ES-I3 (cell line): ENCODE data around the gene COPA.

Source experiments
- H3K36me3 ChIP-seq: 2 replicates; pipeline ENCODE4 v1.6.1; 2013; ENCODE audit warnings: mild to moderate bottlenecking, low read length, control low read depth, moderate library complexity; ENCODE audit not compliant: insufficient read depth
- H3K4me1 ChIP-seq: 2 replicates; pipeline ENCODE4 v1.6.1; 2013; ENCODE audit warnings: mild to moderate bottlenecking, control low read depth, low read length; ENCODE audit not compliant: insufficient read depth
- H3K9ac ChIP-seq: 2 replicates; pipeline ENCODE4 v1.6.1; 2013; ENCODE audit warnings: low read depth, mild to moderate bottlenecking, low read length, moderate library complexity
- H3K9me3 ChIP-seq: 2 replicates; pipeline ENCODE4 v1.6.1; 2013; ENCODE audit warnings: mild to moderate bottlenecking, low read length, moderate library complexity; ENCODE audit not compliant: control insufficient read depth, insufficient read depth

COPA gene

DNA sequence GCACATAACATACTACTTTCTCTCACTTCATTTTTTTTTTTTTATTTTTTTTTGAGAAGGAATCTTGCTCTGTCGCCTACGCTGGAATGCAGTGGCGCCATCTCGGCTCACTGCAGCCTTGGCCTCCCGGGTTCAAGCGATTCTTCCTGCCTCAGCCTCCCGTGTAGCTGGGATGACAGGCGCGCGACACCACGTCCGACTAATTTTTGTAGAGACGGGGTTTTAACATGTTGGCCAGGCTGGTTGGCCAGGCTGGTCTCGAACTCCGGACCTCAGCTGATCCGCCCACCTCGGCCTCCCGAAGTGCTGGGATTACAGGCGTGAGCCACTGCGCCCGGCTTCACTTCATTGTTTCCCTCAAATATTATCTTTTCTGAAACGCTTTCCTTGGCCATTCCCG is 57.5 kb downstream of the COPA start:
- Histone ChIP-seq H3K4me1 (peaks cover 6% of the 10 kb centered on the region), H3K36me3 (peaks cover 26% of the 10 kb centered on the region), H3K9me3 (no peaks in the 10 kb centered on the region), H3K9ac (peak overlapping the region; percentile 83; the same call in 1 of the 2 replicates)

DNA sequence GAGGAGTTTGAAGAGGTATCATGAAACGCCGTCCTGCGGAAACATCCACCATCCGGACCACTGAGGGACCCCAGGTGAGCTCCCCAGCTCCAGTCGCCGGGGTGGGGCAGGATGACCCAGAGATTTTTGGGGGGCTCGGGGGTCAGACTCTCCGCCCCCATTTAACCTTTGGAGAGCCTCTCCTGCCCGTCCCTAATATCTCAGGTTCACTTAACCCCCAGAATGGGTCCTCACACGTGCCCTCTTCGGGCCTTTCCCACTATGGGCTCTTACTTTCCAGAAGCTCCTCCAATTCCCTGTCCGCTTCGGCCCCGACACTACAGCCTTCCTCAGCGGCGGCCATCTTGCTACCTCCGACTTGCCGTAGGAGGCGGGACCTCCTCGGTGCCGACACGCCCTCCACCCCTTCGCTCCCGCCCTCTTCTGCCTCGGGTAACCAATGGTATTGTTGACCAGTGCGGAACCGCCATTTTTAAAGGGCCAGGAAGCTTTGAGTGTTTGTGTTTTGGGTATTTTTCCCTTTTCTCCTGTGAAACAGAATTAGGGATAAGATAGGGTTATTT is 58.2 kb downstream of the COPA start, which contains the start of gene PEX19:
TSS of gene PEX19 (minus strand) at position 352 of the 563 bp plus-strand sequence. CDS start at position 343, 9 bp downstream.
- Histone ChIP-seq H3K9me3 (no peaks in the 10 kb centered on the region), H3K9ac (peak within 1 kb of the TSS; percentile 83), H3K36me3 (peaks cover 26% of the 10 kb centered on the region), H3K4me1 (peaks cover 6% of the 10 kb centered on the region)

DNA sequence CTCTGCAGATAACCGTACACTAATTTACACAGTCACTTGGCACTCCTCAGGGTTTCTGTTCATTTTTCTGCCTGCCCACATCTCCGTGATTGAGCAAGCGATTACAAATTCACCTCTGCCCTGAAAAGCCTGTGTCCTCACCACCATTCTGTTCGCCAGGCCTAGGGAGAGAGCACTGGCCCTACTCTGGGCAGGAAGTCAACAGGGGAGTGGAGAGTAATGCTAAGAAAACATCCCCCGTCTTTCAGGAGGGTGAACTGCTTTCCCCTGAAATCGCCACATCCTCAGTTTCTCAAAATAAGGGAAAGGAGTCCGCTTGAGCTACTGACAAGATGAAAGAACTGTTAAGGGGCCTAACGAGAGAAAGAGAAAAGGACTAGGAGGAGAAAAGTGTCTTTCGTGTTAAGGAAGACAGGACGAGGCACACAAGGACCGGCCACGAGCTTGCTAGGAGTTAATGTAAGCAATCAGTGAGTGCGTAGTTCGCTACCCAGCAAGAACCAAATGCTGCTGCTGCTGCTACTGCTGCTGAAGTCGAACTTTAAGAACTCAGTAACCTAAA is 58.7 kb downstream of the COPA start:
- Histone ChIP-seq H3K9ac (peak overlapping the region; percentile 83), H3K36me3 (peaks cover 22% of the 10 kb centered on the region), H3K9me3 (no peaks in the 10 kb centered on the region), H3K4me1 (peaks cover 6% of the 10 kb centered on the region)

DNA sequence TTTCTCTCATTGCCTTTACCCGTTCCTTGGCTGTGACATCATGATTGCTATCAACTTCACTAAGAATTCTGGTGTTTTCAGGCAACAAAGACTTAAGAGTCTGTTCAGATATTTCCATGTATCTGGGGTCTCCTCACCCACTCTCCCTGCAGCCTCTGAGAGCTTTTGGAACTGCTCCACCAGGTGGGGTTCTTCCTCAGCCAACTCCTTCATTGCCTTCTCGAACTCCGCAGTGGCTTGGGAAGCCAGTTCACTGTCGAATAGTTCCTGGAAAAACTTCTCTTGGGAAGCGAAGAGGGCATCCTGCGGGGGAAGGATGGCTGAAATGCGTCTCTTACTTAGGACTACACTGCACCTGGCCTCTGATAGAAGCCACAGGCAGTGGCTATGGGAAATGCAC is 60.2 kb downstream of the COPA start:
- peaks cover 6% of the 10 kb centered on the region for H3K4me1 ChIP-seq
- H3K9ac ChIP-seq = no peak overlapping the region
- no peaks in the 10 kb centered on the region for H3K9me3 ChIP-seq
- peaks cover 21% of the 10 kb centered on the region for H3K36me3 ChIP-seq

DNA sequence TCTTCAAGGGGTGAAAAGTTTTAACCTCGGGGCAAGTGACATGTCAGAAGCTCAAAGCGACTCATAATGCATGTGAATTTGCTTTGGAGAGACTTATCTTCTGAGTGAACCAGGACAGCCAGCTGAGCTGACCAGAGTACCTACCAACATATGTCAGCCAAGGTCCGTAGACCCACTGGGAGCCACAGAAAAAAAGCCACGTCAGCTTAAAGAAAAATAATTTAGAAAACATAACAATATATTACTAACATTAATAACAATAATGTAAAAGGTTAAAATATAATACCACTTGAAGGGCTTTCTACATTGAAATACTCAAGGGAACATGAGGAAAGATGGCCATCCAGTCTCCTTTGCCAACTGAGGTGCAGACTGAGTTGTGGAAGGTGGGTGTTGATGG is 65.1 kb downstream of the COPA start:
- H3K36me3 ChIP-seq = peaks cover 25% of the 10 kb centered on the region
- H3K9ac ChIP-seq = no peak overlapping the region
- no peaks in the 10 kb centered on the region for H3K4me1 ChIP-seq
- H3K9me3 ChIP-seq = no peaks in the 10 kb centered on the region

DNA sequence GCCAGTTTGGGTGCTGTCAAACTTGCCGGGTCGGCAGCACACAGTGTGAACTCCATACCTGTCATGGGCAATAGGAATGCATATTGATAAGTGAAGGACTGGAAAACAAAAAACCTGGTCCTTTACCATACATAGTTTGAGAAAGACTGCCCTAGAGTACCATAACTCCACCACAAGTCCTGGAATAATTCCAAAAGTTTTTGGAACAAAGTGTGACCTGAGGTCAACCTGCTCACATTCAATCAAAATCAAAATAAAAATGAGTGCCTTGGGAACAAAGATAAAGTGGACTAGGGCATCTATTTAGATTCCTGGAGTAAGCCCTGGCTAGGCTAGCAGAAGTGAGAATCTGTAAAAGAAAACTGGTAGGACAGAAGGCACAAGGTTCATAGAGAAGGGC is 65.7 kb downstream of the COPA start:
- peaks cover 25% of the 10 kb centered on the region for H3K36me3 ChIP-seq
- H3K9me3 ChIP-seq = no peaks in the 10 kb centered on the region
- H3K4me1 ChIP-seq = no peaks in the 10 kb centered on the region
- no peak overlapping the region for H3K9ac ChIP-seq

DNA sequence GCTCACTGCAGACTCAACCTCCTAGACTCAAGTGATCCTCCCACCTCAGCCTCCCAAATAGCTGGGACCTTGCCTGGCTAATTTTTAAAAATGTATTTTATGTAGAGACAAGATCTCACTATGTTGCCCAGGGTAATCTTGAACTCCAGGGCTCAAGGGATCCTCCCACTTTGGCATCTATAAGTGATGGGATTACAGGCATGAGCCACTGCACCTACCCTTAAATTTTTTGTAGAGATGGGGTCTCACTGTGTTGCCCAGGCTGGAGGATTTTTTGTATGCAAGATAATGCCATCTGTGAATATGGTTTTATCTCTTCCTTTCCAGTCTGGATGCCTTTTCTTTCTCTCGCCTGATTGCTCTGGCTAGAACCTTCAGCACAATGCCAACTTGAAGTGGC is 72.0 kb downstream of the COPA start:
- no peaks in the 10 kb centered on the region for H3K36me3 ChIP-seq
- H3K9me3 ChIP-seq = no peaks in the 10 kb centered on the region
- no peak overlapping the region for H3K9ac ChIP-seq
- no peaks in the 10 kb centered on the region for H3K4me1 ChIP-seq

DNA sequence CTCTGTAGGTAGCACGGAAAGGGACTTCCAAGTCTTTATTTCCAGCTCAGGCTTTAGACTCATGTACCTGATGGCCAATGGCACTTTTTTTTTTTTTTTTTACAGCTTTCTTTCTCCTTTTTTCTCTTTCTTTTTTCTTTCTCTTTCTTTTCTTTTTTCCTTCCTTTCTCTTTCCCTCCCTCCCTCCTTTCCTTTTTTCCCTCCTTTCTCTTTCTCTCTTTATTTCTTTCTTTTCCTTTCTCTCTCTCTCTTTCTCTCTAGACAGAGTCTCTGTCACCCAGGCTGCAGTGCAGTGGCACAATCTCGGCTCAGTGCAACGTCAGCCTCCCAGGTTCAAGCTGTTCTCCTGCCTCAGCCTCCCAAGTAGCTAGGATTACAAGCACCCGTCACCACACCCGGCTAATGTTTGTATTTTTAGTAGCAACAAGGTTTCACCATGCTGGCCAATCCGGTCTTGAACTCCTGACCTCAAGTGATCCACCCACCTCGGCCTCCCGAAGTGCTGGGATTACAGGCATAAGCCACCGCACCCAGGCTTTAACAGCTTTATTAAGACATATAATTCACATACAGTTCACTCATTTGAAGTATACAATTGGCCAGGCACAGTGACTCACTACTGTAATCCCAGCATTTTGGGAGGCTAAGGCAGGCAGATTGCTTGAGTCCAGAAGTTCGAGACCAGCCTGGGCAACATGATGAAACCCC is 75.6 kb downstream of the COPA start:
- Histone ChIP-seq H3K9ac (no peak overlapping the region), H3K36me3 (no peaks in the 10 kb centered on the region), H3K4me1 (no peaks in the 10 kb centered on the region), H3K9me3 (no peaks in the 10 kb centered on the region)

DNA sequence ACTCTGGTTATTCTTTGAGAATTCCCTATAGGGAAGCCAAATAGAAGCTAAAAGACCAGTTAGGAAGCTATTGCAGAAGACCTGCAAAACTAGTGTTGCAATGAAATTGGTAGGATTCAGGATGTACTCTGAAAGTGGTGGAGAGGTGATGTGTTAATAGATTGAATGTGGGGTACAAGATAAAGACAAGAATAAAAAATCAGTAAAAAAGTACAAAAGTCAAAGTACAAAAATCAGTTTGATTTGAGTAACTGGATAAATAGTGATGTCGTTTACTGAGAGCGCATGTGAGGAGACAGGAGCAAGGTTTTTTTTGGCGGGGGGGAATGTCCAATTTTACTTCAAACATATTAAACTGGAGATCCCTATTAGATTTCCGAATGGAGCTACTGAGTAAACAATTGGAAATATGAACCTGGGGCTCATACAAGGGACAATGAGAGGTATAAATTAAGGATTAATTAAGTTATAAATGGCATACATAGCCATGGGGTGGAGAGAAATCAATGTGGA is 78.2 kb downstream of the COPA start:
- H3K4me1 ChIP-seq = peaks cover 6% of the 10 kb centered on the region; the same call in 1 of the 2 replicates
- no peak overlapping the region for H3K9ac ChIP-seq
- H3K36me3 ChIP-seq = no peaks in the 10 kb centered on the region
- H3K9me3 ChIP-seq = no peaks in the 10 kb centered on the region

DNA sequence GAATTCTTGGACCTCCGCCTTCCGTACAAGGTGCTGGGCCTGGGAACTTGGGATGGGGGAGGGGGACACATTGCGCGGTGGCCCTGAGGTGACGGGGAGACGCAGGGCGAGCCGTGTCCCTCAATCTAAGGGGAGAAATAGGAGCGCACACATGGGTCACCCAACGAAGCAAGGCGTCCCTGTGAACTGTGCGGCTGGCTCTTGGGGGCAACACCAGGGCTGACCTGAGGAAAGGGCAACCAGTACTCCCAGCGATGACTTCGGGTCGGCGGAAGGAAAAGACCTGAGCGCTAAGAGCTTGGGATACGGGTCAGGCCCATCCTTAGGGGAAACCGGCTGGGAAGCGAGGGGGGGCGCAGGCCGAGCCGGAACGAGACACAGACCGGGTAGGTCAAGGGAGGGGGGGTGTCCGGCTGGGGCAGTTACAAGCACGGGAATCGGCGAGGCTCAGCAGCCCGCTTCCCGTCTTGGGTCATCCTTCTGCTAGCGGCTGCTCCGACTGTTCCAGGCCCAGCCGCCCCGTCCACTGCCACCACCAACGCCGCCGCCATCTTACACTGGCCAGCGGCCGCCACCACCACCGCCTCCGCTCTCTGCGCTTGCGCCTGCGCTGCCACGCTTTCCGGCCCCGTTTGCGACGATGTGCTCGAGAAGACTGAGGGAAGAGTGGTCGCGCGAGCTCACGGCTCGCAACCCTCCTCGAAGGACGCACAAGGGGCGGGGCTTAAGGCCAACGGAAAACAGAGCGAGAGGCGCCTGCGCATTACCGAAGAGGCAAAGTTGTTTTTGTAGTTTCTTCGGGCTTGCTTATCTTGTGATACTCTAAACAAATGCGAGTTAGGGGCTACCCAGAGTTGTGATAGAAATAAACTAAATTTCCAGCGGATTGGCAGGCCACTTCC is 80.9 kb downstream of the COPA start, which contains the start of gene DCAF8:
TSS of gene DCAF8 (minus strand) at position 657 of the 902 bp plus-strand sequence. CDS start 18,541 bp downstream, outside the sequence.
- Histone ChIP-seq H3K9me3 (no peaks in the 10 kb centered on the region), H3K36me3 (no peaks in the 10 kb centered on the region; the same call in 1 of the 2 replicates), H3K9ac (peak within 1 kb of the TSS; percentile 93), H3K4me1 (peaks cover 11% of the 10 kb centered on the region; the same call in 1 of the 2 replicates)

DNA sequence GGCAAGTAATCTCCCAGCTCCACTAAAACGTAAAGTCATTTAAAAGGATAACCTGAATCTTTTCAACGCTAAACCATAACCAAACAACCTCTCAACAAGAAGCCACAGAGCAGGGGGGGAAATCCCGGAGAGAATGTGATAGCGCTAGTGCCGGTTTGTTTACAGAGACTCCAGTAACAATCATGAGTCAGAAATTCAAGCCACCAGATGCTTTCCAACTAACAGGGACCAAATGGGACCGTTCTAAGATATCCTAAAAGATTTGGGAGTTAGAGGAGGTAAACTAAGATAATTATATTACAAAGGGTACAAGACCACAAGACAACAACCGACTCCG is 81.5 kb downstream of the COPA start:
- Histone ChIP-seq H3K9ac (peak overlapping the region; percentile 93), H3K36me3 (no peaks in the 10 kb centered on the region; the same call in 1 of the 2 replicates), H3K4me1 (peaks cover 11% of the 10 kb centered on the region; the same call in 1 of the 2 replicates), H3K9me3 (no peaks in the 10 kb centered on the region)

DNA sequence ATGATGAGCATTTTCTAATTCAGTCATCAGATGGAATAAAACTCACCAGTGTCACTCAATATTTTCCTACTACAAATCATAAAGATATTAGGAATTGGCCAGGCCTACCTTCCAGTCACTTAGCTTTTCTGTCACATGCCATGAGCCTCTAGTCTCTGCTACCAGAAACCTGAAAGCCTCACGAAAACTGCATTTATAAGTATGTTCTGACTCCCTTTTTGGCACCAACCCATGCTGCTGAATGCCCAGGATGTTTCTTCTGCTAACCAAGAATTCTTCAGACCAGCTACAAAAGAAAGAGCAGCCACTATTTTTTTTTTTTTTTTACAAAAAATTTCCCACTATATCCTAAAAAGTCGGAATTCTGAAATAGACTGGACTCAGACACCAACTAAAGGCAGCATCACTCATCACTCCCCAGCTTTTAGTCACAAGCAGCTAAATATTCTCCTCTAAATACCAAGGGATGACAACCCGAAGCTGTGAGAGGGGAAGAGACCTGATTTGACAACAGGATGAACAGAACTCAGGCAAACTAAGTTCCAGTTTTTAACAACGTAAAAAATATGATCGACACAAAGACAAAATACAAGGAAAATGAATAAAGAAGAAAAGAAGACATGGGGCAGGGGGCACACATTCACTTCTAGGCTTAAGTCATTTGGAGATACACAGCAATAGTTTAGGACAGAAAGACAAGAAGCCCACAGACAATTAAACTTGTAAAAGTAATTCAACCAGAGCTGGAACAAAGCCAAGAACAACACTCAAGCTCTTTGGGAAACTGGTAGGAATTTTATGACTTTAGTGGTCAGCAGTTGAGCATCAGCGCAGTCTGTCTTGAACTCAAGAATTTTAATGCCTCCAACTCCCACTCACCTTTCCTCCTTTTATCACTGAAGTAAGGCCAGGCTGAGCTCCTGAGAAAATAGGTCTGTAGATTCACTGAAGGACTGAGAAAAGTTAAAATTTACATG is 82.4 kb downstream of the COPA start:
- peaks cover 11% of the 10 kb centered on the region; the same call in 1 of the 2 replicates for H3K4me1 ChIP-seq
- peak overlapping the region; percentile 93 for H3K9ac ChIP-seq
- H3K36me3 ChIP-seq = no peaks in the 10 kb centered on the region; the same call in 1 of the 2 replicates
- no peaks in the 10 kb centered on the region for H3K9me3 ChIP-seq

DNA sequence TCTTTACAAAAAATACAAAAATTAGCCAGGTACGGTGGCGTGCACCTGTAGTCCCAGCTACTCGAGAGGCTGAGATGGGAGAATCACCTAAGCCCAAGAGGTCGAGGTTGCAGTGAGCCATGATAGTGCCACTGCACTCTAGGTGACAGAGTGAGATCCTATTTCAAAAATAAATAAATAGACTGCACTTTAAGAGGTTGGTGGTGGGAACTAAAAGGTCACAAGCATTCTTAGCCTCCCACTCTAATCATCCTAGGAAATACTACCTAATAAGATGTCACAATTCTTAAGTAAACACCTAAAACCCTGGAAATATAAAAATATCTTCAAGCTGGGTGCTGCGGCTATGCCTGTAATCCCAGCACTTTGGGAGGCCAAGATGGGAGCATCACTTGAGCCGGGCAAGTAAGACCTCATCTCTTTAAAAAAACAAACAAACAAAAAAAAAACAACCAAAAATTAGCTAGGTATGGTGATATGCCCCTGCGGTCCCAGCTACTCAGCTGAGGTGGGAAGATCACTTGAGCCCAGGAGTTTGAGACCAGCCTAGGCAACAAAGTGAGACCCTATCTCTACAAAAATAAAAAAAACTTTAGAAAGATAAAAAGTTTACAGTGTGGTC is 84.8 kb downstream of the COPA start:
- H3K4me1 ChIP-seq = peaks cover 11% of the 10 kb centered on the region; the same call in 1 of the 2 replicates
- no peak overlapping the region for H3K9ac ChIP-seq
- H3K36me3 ChIP-seq = no peaks in the 10 kb centered on the region; the same call in 1 of the 2 replicates
- H3K9me3 ChIP-seq = no peaks in the 10 kb centered on the region
